Neural progenitor cell (in vitro differentiated cells): ENCODE measurements around the gene TMEM154.

Source experiments
- EZH2 ChIP-seq: fragments of 200-600 bp; sonication (generic); IDR thresholded peaks from 2 replicates; pipeline ENCODE4 v1.6.1; 2017; ENCODE audit warnings: antibody characterized with exemption, mild to moderate bottlenecking, moderate library complexity
- EZH2phosphoT487 ChIP-seq: fragments of 200-600 bp; sonication (generic); IDR thresholded peaks from 2 replicates; pipeline ENCODE4 v1.6.1; 2017; ENCODE audit warnings: antibody characterized with exemption
- TF ChIP-seq, protein P1 (sequence below): fragments of 200-600 bp; sonication (generic); IDR thresholded peaks from 2 replicates; pipeline ENCODE4 v1.5.1; 2017; ENCODE audit warnings: antibody characterized with exemption, mild to moderate bottlenecking

DNA sequence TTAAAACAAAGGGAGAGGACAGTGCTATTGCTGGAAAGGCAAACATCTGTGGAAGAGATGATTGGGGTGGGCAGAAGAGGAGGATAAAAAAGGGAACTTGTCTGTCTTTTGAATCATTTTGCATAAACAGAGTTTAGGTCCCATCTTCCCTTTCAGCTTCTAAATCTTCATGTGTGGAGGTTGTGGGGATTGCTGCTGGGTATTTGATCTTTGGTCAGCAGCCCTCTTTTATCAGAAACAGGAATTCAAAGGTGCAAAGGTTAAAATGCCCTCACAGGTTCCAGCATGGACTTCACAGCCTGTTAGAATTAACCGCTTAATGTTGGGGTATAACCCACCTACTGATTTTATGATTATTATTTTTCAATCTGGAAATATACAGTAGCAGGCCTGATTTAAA lies 39.5 kb upstream of the TMEM154 start:
- TF ChIP-seq, protein P1, sequence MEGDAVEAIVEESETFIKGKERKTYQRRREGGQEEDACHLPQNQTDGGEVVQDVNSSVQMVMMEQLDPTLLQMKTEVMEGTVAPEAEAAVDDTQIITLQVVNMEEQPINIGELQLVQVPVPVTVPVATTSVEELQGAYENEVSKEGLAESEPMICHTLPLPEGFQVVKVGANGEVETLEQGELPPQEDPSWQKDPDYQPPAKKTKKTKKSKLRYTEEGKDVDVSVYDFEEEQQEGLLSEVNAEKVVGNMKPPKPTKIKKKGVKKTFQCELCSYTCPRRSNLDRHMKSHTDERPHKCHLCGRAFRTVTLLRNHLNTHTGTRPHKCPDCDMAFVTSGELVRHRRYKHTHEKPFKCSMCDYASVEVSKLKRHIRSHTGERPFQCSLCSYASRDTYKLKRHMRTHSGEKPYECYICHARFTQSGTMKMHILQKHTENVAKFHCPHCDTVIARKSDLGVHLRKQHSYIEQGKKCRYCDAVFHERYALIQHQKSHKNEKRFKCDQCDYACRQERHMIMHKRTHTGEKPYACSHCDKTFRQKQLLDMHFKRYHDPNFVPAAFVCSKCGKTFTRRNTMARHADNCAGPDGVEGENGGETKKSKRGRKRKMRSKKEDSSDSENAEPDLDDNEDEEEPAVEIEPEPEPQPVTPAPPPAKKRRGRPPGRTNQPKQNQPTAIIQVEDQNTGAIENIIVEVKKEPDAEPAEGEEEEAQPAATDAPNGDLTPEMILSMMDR, result no peak
- no peak for TF ChIP-seq EZH2
- no peak for TF ChIP-seq EZH2phosphoT487
